HepG2 (cell line): ENCODE results near the gene RHBDD1. TPM values are rescaled to one million over a fixed set of nuclear protein-coding genes. Genes with fewer than 3 reads are reported as not detected.
A peak's percentile ranks its signal among the peaks of the same experiment; 100 is the strongest.

ENCODE experiments used
- ARNT ChIP-seq: fragments of 450-650 bp; IDR thresholded peaks from 2 replicates; pipeline ENCODE4 v1.6.1; 2017
- CREB3 ChIP-seq: sonication (generic); formaldehyde crosslinking; IDR thresholded peaks from 2 replicates; pipeline ENCODE4 v1.5.0; 2020; ENCODE audit warnings: missing genetic modification reagents
- E2F2 ChIP-seq: sonication (generic); formaldehyde crosslinking; IDR thresholded peaks from 2 replicates; pipeline ENCODE4 v1.4.0; 2020; ENCODE audit warnings: missing genetic modification reagents, borderline replicate concordance
- GRHL1 ChIP-seq: sonication (generic); formaldehyde crosslinking; conservative IDR thresholded peaks from 2 replicates; pipeline ENCODE4 v1.8.0; 2022; ENCODE audit warnings: missing genetic modification reagents
- HMGXB4 ChIP-seq, 2 experiments: sonication (generic) in 1 of 2; formaldehyde crosslinking in 1 of 2; IDR thresholded peaks; 2 replicates each; pipeline versions ENCODE4 v1.4.0 to v1.6.1; 2018 to 2020; ENCODE audit warnings: missing genetic modification reagents in 2 of 2, borderline replicate concordance in 1 of 2, low read depth in 1 of 2, mild to moderate bottlenecking in 1 of 2, missing biosample characterization in 1 of 2
- KLF12 ChIP-seq: sonication (generic); formaldehyde crosslinking; IDR thresholded peaks from 2 replicates; pipeline ENCODE4 v1.4.0; 2020; ENCODE audit warnings: missing genetic modification reagents, borderline replicate concordance
- KLF6 ChIP-seq: IDR thresholded peaks from 2 replicates; pipeline ENCODE4 v1.8.0; 2016; ENCODE audit warnings: missing biosample characterization, missing genetic modification reagents
- KMT2A ChIP-seq: sonication (generic); formaldehyde crosslinking; IDR thresholded peaks from 2 replicates; pipeline ENCODE4 v1.4.0; 2020; ENCODE audit warnings: missing genetic modification reagents
- ONECUT2 ChIP-seq: sonication (generic); formaldehyde crosslinking; IDR thresholded peaks from 2 replicates; pipeline ENCODE4 v1.4.0; 2020; ENCODE audit warnings: missing genetic modification reagents
- PAWR ChIP-seq: sonication (generic); formaldehyde crosslinking; IDR thresholded peaks from 2 replicates; pipeline ENCODE4 v1.4.0; 2020; ENCODE audit warnings: missing genetic modification reagents, mild to moderate bottlenecking, borderline replicate concordance
- RFX1 ChIP-seq: fragments of 450-650 bp; IDR thresholded peaks from 2 replicates; pipeline ENCODE4 v1.6.1; 2017
- RFX5 ChIP-seq: IDR thresholded peaks from 2 replicates; pipeline ENCODE4 v1.6.1; 2011; ENCODE audit warnings: low read depth, low read length, improper control_type of control experiment
- SATB2 ChIP-seq: sonication (generic); formaldehyde crosslinking; IDR thresholded peaks from 2 replicates; pipeline ENCODE4 v1.5.0; 2020; ENCODE audit warnings: missing genetic modification reagents
- TBP ChIP-seq: sonication (generic); formaldehyde crosslinking; IDR thresholded peaks from 2 replicates; pipeline ENCODE4 v1.5.0; 2020; ENCODE audit warnings: missing genetic modification reagents
- XRCC5 ChIP-seq: fragments of 200-400 bp; formaldehyde crosslinking; optimal IDR thresholded peaks from 2 replicates; pipeline ENCODE3; 2017; ENCODE audit warnings: mild to moderate bottlenecking, low read length
- ZNF432 ChIP-seq: sonication (generic); formaldehyde crosslinking; IDR thresholded peaks from 2 replicates; pipeline ENCODE4 v1.5.0; 2020; ENCODE audit warnings: missing genetic modification reagents, mild to moderate bottlenecking, borderline replicate concordance
- ZNF512 ChIP-seq: sonication (generic); formaldehyde crosslinking; IDR thresholded peaks from 2 replicates; pipeline ENCODE4 v1.4.0; 2020; ENCODE audit warnings: mild to moderate bottlenecking, missing genetic modification reagents
- ZNF577 ChIP-seq: sonication (generic); formaldehyde crosslinking; IDR thresholded peaks from 2 replicates; pipeline ENCODE4 v1.4.0; 2020; ENCODE audit warnings: mild to moderate bottlenecking, low read depth, missing genetic modification reagents, borderline replicate concordance
- ZNF674 ChIP-seq: sonication (generic); formaldehyde crosslinking; IDR thresholded peaks from 2 replicates; pipeline ENCODE4 v1.5.0; 2020; ENCODE audit warnings: low read depth, mild to moderate bottlenecking, missing genetic modification reagents
- ZNF746 ChIP-seq: sonication (generic); formaldehyde crosslinking; IDR thresholded peaks from 2 replicates; pipeline ENCODE4 v1.8.0; 2022; ENCODE audit warnings: mild to moderate bottlenecking, missing genetic modification reagents
- polyA plus RNA-seq, 8 experiments: library from polyadenylated mRNA; depleted of rRNA in 3 of 8; stranded (reverse) in 7 of 8; unstranded in 1 of 8; fragments of >200 nt; fragmentation: Illumina TruSeq in 4 of 8; extraction: Trizol in 4 of 8; gene quantifications; 2 replicates each; pipeline versions ENCODE4 v1.2.1 to v1.2.3, GENCODE V29; 2011 to 2016; ENCODE audit warnings: low read depth in 4 of 8, missing spikeins in 1 of 8, mixed read lengths in 1 of 8; ENCODE audit not compliant: insufficient read depth in 1 of 8
- total RNA-seq, 5 experiments: library from RNA; depleted of rRNA; stranded (reverse); fragments of >200 nt; fragmentation: Illumina TruSeq; extraction: Trizol; gene quantifications; 2 replicates each; pipeline ENCODE4 v1.2.3, GENCODE V29; 2016; ENCODE audit warnings: low read depth in 1 of 5
- TF ChIP-seq, protein P1 (sequence below): sonication (generic); formaldehyde crosslinking; IDR thresholded peaks from 2 replicates; pipeline ENCODE4 v1.9.0; 2021; ENCODE audit warnings: missing genetic modification reagents, mild to moderate bottlenecking, borderline replicate concordance
- TF ChIP-seq, protein P2 (sequence below): IDR thresholded peaks from 2 replicates; pipeline ENCODE4 v1.6.1; 2012; ENCODE audit warnings: inconsistent platforms

The RHBDD1 gene
- total and polyA plus RNA-seq, 2 of the 13 experiments (the other 11 are each of a cell fraction or from before 2014, with no cell fraction given) = 8.2 to 9.5 TPM

DNA sequence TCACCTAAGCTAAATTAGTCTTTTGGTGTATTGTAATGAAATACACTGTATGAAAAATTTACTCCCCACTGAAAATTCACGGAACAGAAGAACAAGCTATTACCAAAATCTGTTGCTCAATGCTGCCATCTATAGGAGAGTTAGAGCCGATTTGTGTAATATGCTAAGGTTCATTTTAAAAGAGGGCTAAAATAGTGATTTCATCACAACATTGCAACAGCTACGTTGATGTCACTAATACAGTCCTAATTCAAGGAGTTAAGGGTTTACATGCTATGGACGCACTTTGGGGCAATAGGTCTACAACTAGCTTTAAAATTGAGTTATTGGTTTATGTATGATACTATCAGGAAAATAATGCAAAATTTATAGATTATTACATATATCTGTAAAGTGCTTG, 33.3 kb upstream of the RHBDD1 start (continued):
- no peak for TF ChIP-seq ZNF432 (CRISPR knock-in tag)
- TF ChIP-seq KLF6 (CRISPR knock-in tag) = 0 out of 2 replicates have a peak, but pooled peaks have one; percentile 34
- TF ChIP-seq XRCC5 = no peak
- no peak for TF ChIP-seq E2F2
- TF ChIP-seq, protein P1, sequence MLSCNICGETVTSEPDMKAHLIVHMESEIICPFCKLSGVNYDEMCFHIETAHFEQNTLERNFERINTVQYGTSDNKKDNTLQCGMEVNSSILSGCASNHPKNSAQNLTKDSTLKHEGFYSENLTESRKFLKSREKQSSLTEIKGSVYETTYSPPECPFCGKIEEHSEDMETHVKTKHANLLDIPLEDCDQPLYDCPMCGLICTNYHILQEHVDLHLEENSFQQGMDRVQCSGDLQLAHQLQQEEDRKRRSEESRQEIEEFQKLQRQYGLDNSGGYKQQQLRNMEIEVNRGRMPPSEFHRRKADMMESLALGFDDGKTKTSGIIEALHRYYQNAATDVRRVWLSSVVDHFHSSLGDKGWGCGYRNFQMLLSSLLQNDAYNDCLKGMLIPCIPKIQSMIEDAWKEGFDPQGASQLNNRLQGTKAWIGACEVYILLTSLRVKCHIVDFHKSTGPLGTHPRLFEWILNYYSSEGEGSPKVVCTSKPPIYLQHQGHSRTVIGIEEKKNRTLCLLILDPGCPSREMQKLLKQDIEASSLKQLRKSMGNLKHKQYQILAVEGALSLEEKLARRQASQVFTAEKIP (CRISPR knock-in tag) = no peak
- TF ChIP-seq ZNF577 (CRISPR knock-in tag) = no peak
- no peak for TF ChIP-seq ZNF512 (CRISPR knock-in tag)
- no peak for TF ChIP-seq PAWR (CRISPR knock-in tag)
- TF ChIP-seq ONECUT2 = no peak
- TF ChIP-seq, protein P2, sequence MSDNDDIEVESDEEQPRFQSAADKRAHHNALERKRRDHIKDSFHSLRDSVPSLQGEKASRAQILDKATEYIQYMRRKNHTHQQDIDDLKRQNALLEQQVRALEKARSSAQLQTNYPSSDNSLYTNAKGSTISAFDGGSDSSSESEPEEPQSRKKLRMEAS = no peak
- TF ChIP-seq SATB2 = no peak
- no peak for TF ChIP-seq CREB3
- no peak for TF ChIP-seq ARNT
- no peak for TF ChIP-seq RFX1
- TF ChIP-seq RFX5 = no peak
- TF ChIP-seq TBP (CRISPR knock-in tag) = no peak
- TF ChIP-seq KMT2A (CRISPR knock-in tag) = no peak
- TF ChIP-seq KLF12 (CRISPR knock-in tag) = no peak
- no peak for TF ChIP-seq GRHL1 (CRISPR knock-in tag)
- TF ChIP-seq ZNF746 (CRISPR knock-in tag) = no peak
- TF ChIP-seq ZNF674 (CRISPR knock-in tag) = no peak
- 0 out of 4 replicates have a peak, but pooled peaks have one; percentile 30 to 32 for TF ChIP-seq HMGXB4 (CRISPR knock-in tag; IDR thresholded peaks at IDR 0.05; ENCODE audit: borderline replicate concordance in 1 of 2, low read depth in 1 of 2)
